ENCODE results near the gene BRINP1.

The BRINP1 gene

DNA sequence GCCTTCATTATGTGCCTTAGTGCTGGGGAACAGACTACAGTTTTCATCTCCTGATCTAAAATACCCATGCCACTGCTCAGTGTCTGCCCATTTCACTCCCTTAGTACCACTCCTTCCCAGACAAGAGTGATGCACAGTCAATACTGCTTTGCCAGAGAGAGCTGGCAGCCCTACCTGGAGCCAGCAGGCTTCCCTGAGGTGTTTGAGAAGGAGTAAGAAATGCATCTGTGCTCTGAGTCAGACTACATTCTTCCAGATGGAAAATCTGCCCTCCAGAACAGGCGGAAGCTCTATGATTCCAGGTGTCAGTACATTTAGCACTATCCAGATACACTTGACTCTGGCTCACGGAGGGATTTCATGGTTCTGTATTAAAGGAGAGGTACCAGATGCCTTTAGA, 209.8 kb downstream of the BRINP1 start:
- TF ChIP-seq POLR2AphosphoS5 (IDR thresholded peaks at IDR 0.05; ENCODE audit: low read depth) = no peak
- no peak for TF ChIP-seq SPI1 (IDR thresholded peaks at IDR 0.05; ENCODE audit: borderline replicate concordance, low read depth)
- TF ChIP-seq, protein P1, sequence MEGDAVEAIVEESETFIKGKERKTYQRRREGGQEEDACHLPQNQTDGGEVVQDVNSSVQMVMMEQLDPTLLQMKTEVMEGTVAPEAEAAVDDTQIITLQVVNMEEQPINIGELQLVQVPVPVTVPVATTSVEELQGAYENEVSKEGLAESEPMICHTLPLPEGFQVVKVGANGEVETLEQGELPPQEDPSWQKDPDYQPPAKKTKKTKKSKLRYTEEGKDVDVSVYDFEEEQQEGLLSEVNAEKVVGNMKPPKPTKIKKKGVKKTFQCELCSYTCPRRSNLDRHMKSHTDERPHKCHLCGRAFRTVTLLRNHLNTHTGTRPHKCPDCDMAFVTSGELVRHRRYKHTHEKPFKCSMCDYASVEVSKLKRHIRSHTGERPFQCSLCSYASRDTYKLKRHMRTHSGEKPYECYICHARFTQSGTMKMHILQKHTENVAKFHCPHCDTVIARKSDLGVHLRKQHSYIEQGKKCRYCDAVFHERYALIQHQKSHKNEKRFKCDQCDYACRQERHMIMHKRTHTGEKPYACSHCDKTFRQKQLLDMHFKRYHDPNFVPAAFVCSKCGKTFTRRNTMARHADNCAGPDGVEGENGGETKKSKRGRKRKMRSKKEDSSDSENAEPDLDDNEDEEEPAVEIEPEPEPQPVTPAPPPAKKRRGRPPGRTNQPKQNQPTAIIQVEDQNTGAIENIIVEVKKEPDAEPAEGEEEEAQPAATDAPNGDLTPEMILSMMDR (IDR thresholded peaks at IDR 0.05; ENCODE audit: insufficient read depth, low read length) = no peak
- no peak for TF ChIP-seq GABPA (IDR thresholded peaks at IDR 0.05; ENCODE audit: low read depth)
- TF ChIP-seq, protein P2, sequence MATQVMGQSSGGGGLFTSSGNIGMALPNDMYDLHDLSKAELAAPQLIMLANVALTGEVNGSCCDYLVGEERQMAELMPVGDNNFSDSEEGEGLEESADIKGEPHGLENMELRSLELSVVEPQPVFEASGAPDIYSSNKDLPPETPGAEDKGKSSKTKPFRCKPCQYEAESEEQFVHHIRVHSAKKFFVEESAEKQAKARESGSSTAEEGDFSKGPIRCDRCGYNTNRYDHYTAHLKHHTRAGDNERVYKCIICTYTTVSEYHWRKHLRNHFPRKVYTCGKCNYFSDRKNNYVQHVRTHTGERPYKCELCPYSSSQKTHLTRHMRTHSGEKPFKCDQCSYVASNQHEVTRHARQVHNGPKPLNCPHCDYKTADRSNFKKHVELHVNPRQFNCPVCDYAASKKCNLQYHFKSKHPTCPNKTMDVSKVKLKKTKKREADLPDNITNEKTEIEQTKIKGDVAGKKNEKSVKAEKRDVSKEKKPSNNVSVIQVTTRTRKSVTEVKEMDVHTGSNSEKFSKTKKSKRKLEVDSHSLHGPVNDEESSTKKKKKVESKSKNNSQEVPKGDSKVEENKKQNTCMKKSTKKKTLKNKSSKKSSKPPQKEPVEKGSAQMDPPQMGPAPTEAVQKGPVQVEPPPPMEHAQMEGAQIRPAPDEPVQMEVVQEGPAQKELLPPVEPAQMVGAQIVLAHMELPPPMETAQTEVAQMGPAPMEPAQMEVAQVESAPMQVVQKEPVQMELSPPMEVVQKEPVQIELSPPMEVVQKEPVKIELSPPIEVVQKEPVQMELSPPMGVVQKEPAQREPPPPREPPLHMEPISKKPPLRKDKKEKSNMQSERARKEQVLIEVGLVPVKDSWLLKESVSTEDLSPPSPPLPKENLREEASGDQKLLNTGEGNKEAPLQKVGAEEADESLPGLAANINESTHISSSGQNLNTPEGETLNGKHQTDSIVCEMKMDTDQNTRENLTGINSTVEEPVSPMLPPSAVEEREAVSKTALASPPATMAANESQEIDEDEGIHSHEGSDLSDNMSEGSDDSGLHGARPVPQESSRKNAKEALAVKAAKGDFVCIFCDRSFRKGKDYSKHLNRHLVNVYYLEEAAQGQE (IDR thresholded peaks at IDR 0.05; ENCODE audit: insufficient replicate concordance, low read depth) = no peak
- DNase-seq (ENCODE audit: low read depth in 1 of 2, low spot score in 1 of 2) = no peak
- Histone ChIP-seq H3K27ac (replicated peaks) (no peak overlapping the region), H3K27me3 (ENCODE audit: insufficient read depth, poor library complexity, severe bottlenecking) (no peaks in the 10 kb centered on the region), H3K4me3 (replicated peaks; ENCODE audit: insufficient read depth, low read length) (no peak overlapping the region)

DNA sequence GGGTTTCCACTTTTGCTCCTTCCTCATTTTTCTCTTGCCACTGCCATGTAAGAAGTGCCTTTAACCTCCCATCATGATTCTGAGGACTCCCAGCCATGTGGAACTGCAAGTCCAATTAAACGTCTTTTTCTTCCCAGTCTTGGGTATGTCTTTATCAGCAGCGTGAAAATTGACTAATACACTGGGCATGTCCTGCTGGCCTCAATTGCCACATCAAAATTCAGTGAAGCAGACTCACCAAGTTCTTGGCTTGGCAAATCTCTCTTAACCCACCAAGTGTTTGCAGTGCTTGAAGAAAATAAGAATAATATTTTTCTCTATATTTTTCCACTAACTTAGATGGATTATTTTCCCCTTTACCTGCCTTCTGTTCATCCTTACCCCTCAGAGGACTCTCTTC, 212.0 kb downstream of the BRINP1 start:
- Histone ChIP-seq H3K27ac (replicated peaks) (no peak overlapping the region), H3K27me3 (ENCODE audit: insufficient read depth, poor library complexity, severe bottlenecking) (no peaks in the 10 kb centered on the region), H3K4me3 (replicated peaks; ENCODE audit: insufficient read depth, low read length) (no peak overlapping the region)
- no peak for DNase-seq (ENCODE audit: low read depth in 1 of 2, low spot score in 1 of 2)
- TF ChIP-seq GABPA (IDR thresholded peaks at IDR 0.05; ENCODE audit: low read depth) (no peak), SPI1 (IDR thresholded peaks at IDR 0.05; ENCODE audit: borderline replicate concordance, low read depth) (no peak)
- TF ChIP-seq, protein P2 (IDR thresholded peaks at IDR 0.05; ENCODE audit: insufficient replicate concordance, low read depth) = no peak
- TF ChIP-seq, protein P1 (IDR thresholded peaks at IDR 0.05; ENCODE audit: insufficient read depth, low read length) = no peak

DNA sequence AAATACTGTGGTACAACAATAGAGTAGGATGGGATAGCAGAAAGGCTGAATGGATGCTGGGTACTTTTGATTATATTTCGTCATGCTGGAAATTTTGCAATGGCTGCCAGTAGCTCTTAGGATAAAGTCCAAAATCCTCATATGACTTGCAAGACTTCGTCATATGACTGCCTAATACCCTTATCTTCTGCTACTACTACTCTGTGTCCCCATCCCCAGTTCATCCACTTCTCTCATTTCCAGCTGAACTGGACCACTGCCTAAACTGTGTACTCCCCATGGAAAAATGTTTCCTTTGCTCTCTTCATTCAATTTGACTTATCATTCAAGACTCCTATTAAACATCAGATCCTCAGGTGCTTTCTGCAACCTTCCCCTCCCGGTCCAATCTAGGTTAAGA, 212.9 kb downstream of the BRINP1 start:
- Histone ChIP-seq H3K27me3 (ENCODE audit: insufficient read depth, poor library complexity, severe bottlenecking) (no peaks in the 10 kb centered on the region), H3K4me3 (replicated peaks; ENCODE audit: insufficient read depth, low read length) (no peak overlapping the region), H3K27ac (replicated peaks) (no peak overlapping the region)
- no peak for DNase-seq (ENCODE audit: low read depth in 1 of 2, low spot score in 1 of 2)
- TF ChIP-seq GABPA (IDR thresholded peaks at IDR 0.05; ENCODE audit: low read depth) (no peak), SPI1 (IDR thresholded peaks at IDR 0.05; ENCODE audit: borderline replicate concordance, low read depth) (no peak), POLR2AphosphoS5 (IDR thresholded peaks at IDR 0.05; ENCODE audit: low read depth) (no peak)
- TF ChIP-seq, protein P1 (IDR thresholded peaks at IDR 0.05; ENCODE audit: insufficient read depth, low read length) = no peak
- TF ChIP-seq, protein P2 (IDR thresholded peaks at IDR 0.05; ENCODE audit: insufficient replicate concordance, low read depth) = no peak

Data from HL-60 (cell line).